ENCODE data around the gene TMED4. TPM values are rescaled to one million over a fixed set of nuclear protein-coding genes. Genes with fewer than 3 reads are reported as not detected.

Gene TMED4
- total and polyA plus RNA-seq, 4 donors, result 46.4 to 106 (median 66.7) TPM

- Histone ChIP-seq H3K4me1 (ENCODE audit: control insufficient read depth in 5 of 5, insufficient read depth in 5 of 5, low read length in 5 of 5) (peaks cover 3 to 14% (median 5%) of the 10 kb centered on the region in 5 donors), H3K9me3 (ENCODE audit: control insufficient read depth in 4 of 4, insufficient read depth in 3 of 4, low read length in 3 of 4) (no peaks in the 10 kb centered on the region), H3K4me3 (peak overlapping the region; percentile 40), H3K36me3 (ENCODE audit: control insufficient read depth in 4 of 4, insufficient read depth in 4 of 4, low read length in 4 of 4) (peaks cover 7 to 19% (median 9%) of the 10 kb centered on the region in 4 donors), H3K27ac (ENCODE audit: low read depth in 1 of 2, low read length in 1 of 2) (peak overlapping the region; percentile 88 to 96), H3K27me3 (ENCODE audit: control insufficient read depth in 3 of 3, insufficient read depth in 3 of 3, low read length in 2 of 3) (no peaks in the 10 kb centered on the region), H3K9ac (ENCODE audit: insufficient read depth in 1 of 2, low read length in 2 of 2) (peak overlapping the region in 1 of 2 donors; percentile 99)
- ATAC-seq (ENCODE audit: insufficient read depth, low FRiP score) (no peak), DNase-seq (no peak)
- 86 to 91% methylated on average over 13 of the region's 13 CpGs for WGBS, 2 donors
- TF ChIP-seq CTCF (IDR thresholded peaks at IDR 0.05; ENCODE audit: control extremely low read depth, extremely low read depth), result no peak
These were observed 1.3 kb upstream of the TMED4 start for GRCh38 chr7:44583146-44583865.

- Histone ChIP-seq H3K4me3 (peak overlapping the region; percentile 76), H3K9me3 (ENCODE audit: control insufficient read depth in 4 of 4, insufficient read depth in 3 of 4, low read length in 3 of 4) (no peaks in the 10 kb centered on the region), H3K36me3 (ENCODE audit: control insufficient read depth in 4 of 4, insufficient read depth in 4 of 4, low read length in 4 of 4) (peaks cover 10 to 23% (median 11%) of the 10 kb centered on the region in 4 donors), H3K27ac (ENCODE audit: low read depth in 1 of 2, low read length in 1 of 2) (peak overlapping the region; percentile 74 to 91), H3K27me3 (ENCODE audit: control insufficient read depth in 3 of 3, insufficient read depth in 3 of 3, low read length in 2 of 3) (no peaks in the 10 kb centered on the region), H3K4me1 (ENCODE audit: control insufficient read depth in 5 of 5, insufficient read depth in 5 of 5, low read length in 5 of 5) (peaks cover 3 to 14% (median 5%) of the 10 kb centered on the region in 5 donors), H3K9ac (ENCODE audit: insufficient read depth in 1 of 2, low read length in 2 of 2) (peak overlapping the region; percentile 56 to 77)
- WGBS, 2 donors, result 16 to 22% methylated on average over 30 of the region's 30 CpGs
- ATAC-seq (ENCODE audit: insufficient read depth, low FRiP score) (peak; percentile 9), DNase-seq (no peak)
- no peak for TF ChIP-seq CTCF (IDR thresholded peaks at IDR 0.05; ENCODE audit: control extremely low read depth, extremely low read depth)
These were observed 819 bp downstream of the TMED4 start for GRCh38 chr7:44580945-44581878.

- H3K27me3 ChIP-seq (ENCODE audit: control insufficient read depth in 3 of 3, insufficient read depth in 3 of 3, low read length in 2 of 3), result no peaks in the 10 kb centered on the region
- ATAC-seq (ENCODE audit: insufficient read depth, low FRiP score), result no peak
These were observed 5.8 kb downstream of the TMED4 start for GRCh38 chr7:44576228-44576627.

More at GRCh38 chr7:44576228-44576627, 5.8 kb downstream of the TMED4 start:
- H3K27ac ChIP-seq (ENCODE audit: low read depth in 1 of 2, low read length in 1 of 2), result no peak overlapping the region
- DNase-seq, result no peak
- H3K36me3 ChIP-seq (ENCODE audit: control insufficient read depth in 4 of 4, insufficient read depth in 4 of 4, low read length in 4 of 4), result peaks cover 20 to 42% (median 22%) of the 10 kb centered on the region in 4 donors
- WGBS, 2 donors, result 64 to 78% methylated on average over 2 of the region's 2 CpGs
- no peak for TF ChIP-seq CTCF (IDR thresholded peaks at IDR 0.05; ENCODE audit: control extremely low read depth, extremely low read depth)
- no peak overlapping the region for H3K4me3 ChIP-seq
- H3K4me1 ChIP-seq (ENCODE audit: control insufficient read depth in 5 of 5, insufficient read depth in 5 of 5, low read length in 5 of 5), result peaks cover 9 to 24% (median 14%) of the 10 kb centered on the region in 5 donors
- no peak overlapping the region for H3K9ac ChIP-seq (ENCODE audit: insufficient read depth in 1 of 2, low read length in 2 of 2)
- no peaks in the 10 kb centered on the region for H3K9me3 ChIP-seq (ENCODE audit: control insufficient read depth in 4 of 4, insufficient read depth in 3 of 4, low read length in 3 of 4)
